ENCODE data around the gene CTNNA1. TPM values are rescaled to one million over a fixed set of nuclear protein-coding genes. Genes with fewer than 3 reads are reported as not detected.
"Not testable (repeated sequence)": the region's sequence is repeated elsewhere in the genome, so short reads cannot be mapped to it uniquely, and the experiment has no call there.

CTNNA1 gene, protein sequence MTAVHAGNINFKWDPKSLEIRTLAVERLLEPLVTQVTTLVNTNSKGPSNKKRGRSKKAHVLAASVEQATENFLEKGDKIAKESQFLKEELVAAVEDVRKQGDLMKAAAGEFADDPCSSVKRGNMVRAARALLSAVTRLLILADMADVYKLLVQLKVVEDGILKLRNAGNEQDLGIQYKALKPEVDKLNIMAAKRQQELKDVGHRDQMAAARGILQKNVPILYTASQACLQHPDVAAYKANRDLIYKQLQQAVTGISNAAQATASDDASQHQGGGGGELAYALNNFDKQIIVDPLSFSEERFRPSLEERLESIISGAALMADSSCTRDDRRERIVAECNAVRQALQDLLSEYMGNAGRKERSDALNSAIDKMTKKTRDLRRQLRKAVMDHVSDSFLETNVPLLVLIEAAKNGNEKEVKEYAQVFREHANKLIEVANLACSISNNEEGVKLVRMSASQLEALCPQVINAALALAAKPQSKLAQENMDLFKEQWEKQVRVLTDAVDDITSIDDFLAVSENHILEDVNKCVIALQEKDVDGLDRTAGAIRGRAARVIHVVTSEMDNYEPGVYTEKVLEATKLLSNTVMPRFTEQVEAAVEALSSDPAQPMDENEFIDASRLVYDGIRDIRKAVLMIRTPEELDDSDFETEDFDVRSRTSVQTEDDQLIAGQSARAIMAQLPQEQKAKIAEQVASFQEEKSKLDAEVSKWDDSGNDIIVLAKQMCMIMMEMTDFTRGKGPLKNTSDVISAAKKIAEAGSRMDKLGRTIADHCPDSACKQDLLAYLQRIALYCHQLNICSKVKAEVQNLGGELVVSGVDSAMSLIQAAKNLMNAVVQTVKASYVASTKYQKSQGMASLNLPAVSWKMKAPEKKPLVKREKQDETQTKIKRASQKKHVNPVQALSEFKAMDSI
- total RNA-seq = 10 to 100 TPM; 78.8 to 86.7 TPM

- ATAC-seq (peak; percentile 60), DNase-seq (peak; percentile 77)
- ChIA-PET CTCF (interaction anchor here (0.6 to 1.1 kb wide), 3 partner anchors 137 to 383 kb away, joined by 3 to 5 read pairs (median 4); no protein-coding TSS in a partner anchor), POLR2A (interaction anchor here (0.6 kb wide), 1 partner anchor 555 kb away, joined by 4 read pairs; no protein-coding TSS in a partner anchor)
- Mint-ChIP-seq H3K36me3 (ENCODE audit: low read depth) (peaks cover 13% of the 10 kb centered on the region), H3K27ac (peak within 1 kb of the TSS; percentile 49), H3K9me3 (ENCODE audit: low read depth) (peaks cover 9% of the 10 kb centered on the region), H3K4me1 (peaks cover 30% of the 10 kb centered on the region), H3K4me3 (peak within 1 kb of the TSS; percentile 73), H3K27me3 (peaks cover 30% of the 10 kb centered on the region)
- intact Hi-C loops (cut with DNase I, micrococcal nuclease) = loop anchor here in 1 of 2 experiments (1.0 to 5.0 kb wide), 3 partner anchors 15 to 174 kb away; no protein-coding TSS in a partner anchor
Observed at GRCh38 chr5:138752951-138753793, at the start of gene CTNNA1. CTNNA1 (plus strand) TSS chr5:138753425; CDS start chr5:138781925, 28,500 bp downstream.

GRCh38 chr5:138703777-138704176, 49.4 kb upstream of the CTNNA1 start:
- H3K4me3 Mint-ChIP-seq; DNase-seq; H3K4me1 Mint-ChIP-seq; intact Hi-C loops (cut with DNase I, micrococcal nuclease); ATAC-seq; H3K9me3 Mint-ChIP-seq (ENCODE audit: low read depth); POLR2A ChIA-PET; H3K36me3 Mint-ChIP-seq (ENCODE audit: low read depth); H3K27ac Mint-ChIP-seq: not testable (repeated sequence)
- CTCF ChIA-PET = interaction anchor here (0.6 to 1.6 kb wide), 3 partner anchors 9 to 86 kb away, joined by 3 to 7 read pairs (median 3); no protein-coding TSS in a partner anchor
- peaks cover 40% of the 10 kb centered on the region for H3K27me3 Mint-ChIP-seq

DNA sequence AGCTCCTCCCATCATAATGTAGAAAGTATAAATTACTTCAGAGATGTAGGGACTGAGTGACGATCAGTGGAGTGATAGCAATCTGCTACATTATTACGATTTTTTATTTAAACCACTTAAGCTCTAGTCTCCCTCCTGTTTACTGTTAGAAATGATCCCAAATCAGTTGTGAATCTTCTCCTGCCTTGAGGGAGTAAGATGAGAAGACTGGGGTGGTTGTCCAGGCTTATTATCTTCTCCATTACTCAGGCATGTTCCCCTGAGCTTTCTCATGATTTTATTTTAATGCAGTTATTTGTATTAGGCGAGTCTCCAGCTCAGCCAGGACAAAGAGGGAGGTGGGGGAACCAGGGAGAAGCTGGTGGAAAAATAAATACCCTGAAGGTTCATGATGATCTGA, 48.2 kb upstream of the CTNNA1 start:
- H3K27me3 Mint-ChIP-seq = peaks cover 35% of the 10 kb centered on the region
- H3K27ac Mint-ChIP-seq = no peak overlapping the region
- CTCF ChIA-PET = no interaction called here
- DNase-seq (no peak), ATAC-seq (no peak)
- intact Hi-C loops (cut with DNase I, micrococcal nuclease) = no loop called here
- H3K9me3 Mint-ChIP-seq (ENCODE audit: low read depth) = no peaks in the 10 kb centered on the region
- POLR2A ChIA-PET = no interaction called here
- no peaks in the 10 kb centered on the region for H3K4me1 Mint-ChIP-seq
- H3K36me3 Mint-ChIP-seq (ENCODE audit: low read depth) = no peaks in the 10 kb centered on the region
- H3K4me3 Mint-ChIP-seq = no peak overlapping the region

GRCh38 chr5:138705567-138705966, 47.7 kb upstream of the CTNNA1 start:
- Mint-ChIP-seq H3K4me3 (no peak overlapping the region), H3K27ac (no peak overlapping the region), H3K27me3 (peaks cover 35% of the 10 kb centered on the region), H3K9me3 (ENCODE audit: low read depth) (no peaks in the 10 kb centered on the region), H3K36me3 (ENCODE audit: low read depth) (no peaks in the 10 kb centered on the region), H3K4me1 (no peaks in the 10 kb centered on the region)
- ChIA-PET POLR2A (no interaction called here), CTCF (interaction anchor here (0.6 to 1.2 kb wide), 2 partner anchors 32 to 85 kb away, joined by 3 to 4 read pairs; no protein-coding TSS in a partner anchor)
- intact Hi-C loops (cut with DNase I, micrococcal nuclease) = no loop called here
- ATAC-seq (no peak), DNase-seq (no peak)

GRCh38 chr5:138706655-138707480, 46.4 kb upstream of the CTNNA1 start:
- no peak overlapping the region for H3K4me3 Mint-ChIP-seq
- ATAC-seq = no peak
- ChIA-PET POLR2A (no interaction called here), CTCF (interaction anchor here (0.6 kb wide), 1 partner anchor 43 kb away, joined by 4 read pairs; no protein-coding TSS in a partner anchor)
- H3K4me1 Mint-ChIP-seq = no peaks in the 10 kb centered on the region
- H3K36me3 Mint-ChIP-seq (ENCODE audit: low read depth) = no peaks in the 10 kb centered on the region
- H3K27me3 Mint-ChIP-seq = peaks cover 29% of the 10 kb centered on the region
- no peaks in the 10 kb centered on the region for H3K9me3 Mint-ChIP-seq (ENCODE audit: low read depth)
- DNase-seq = no peak
- H3K27ac Mint-ChIP-seq = no peak overlapping the region
- intact Hi-C loops (cut with DNase I, micrococcal nuclease) = no loop called here

- Mint-ChIP-seq H3K27ac (no peak overlapping the region), H3K4me3 (no peak overlapping the region), H3K27me3 (peaks cover 30% of the 10 kb centered on the region), H3K9me3 (ENCODE audit: low read depth) (no peaks in the 10 kb centered on the region), H3K4me1 (no peaks in the 10 kb centered on the region), H3K36me3 (ENCODE audit: low read depth) (no peaks in the 10 kb centered on the region)
- CTCF ChIA-PET = no interaction called here
- ATAC-seq (no peak), DNase-seq (no peak)
- intact Hi-C loops (cut with DNase I, micrococcal nuclease) = no loop called here
- POLR2A ChIA-PET = interaction anchor here (0.5 kb wide), 1 partner anchor 24 kb away, joined by 4 read pairs; no protein-coding TSS in a partner anchor
Observed at GRCh38 chr5:138708791-138709190, 44.4 kb upstream of the CTNNA1 start.

GRCh38 chr5:138709202-138709601, 44.0 kb upstream of the CTNNA1 start:
- ChIA-PET CTCF (no interaction called here), POLR2A (interaction anchor here (0.5 kb wide), 1 partner anchor 24 kb away, joined by 4 read pairs; no protein-coding TSS in a partner anchor)
- Mint-ChIP-seq H3K27ac (no peak overlapping the region), H3K4me1 (peaks cover 1% of the 10 kb centered on the region), H3K27me3 (peaks cover 30% of the 10 kb centered on the region), H3K4me3 (no peak overlapping the region), H3K36me3 (ENCODE audit: low read depth) (no peaks in the 10 kb centered on the region), H3K9me3 (ENCODE audit: low read depth) (no peaks in the 10 kb centered on the region)
- DNase-seq = no peak
- intact Hi-C loops (cut with DNase I, micrococcal nuclease) = no loop called here
- ATAC-seq = no peak

DNA sequence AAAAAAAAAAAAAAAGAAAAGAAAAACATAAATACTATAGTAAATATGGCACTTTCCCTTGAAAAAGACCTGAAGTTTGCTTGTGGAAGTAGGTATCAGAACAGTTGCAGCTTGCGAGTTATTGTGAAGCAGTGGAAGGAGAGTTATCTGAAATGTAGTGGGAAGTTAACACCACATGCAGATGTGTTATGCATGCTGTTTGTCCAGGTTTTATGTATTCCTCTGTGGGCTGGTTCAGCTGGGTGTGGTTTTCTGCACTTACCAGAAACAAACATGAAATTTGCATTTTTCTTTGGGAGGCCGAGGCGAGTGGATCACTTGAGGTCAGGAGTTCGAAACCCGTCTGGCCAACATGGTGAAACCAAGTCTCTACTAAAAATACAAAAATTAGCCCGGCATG, 42.1 kb upstream of the CTNNA1 start:
- Mint-ChIP-seq H3K4me3 (no peak overlapping the region), H3K9me3 (ENCODE audit: low read depth) (no peaks in the 10 kb centered on the region), H3K36me3 (ENCODE audit: low read depth) (no peaks in the 10 kb centered on the region)

GRCh38 chr5:138711811-138712210, 41.4 kb upstream of the CTNNA1 start:
- Mint-ChIP-seq H3K27me3 (peaks cover 30% of the 10 kb centered on the region), H3K9me3 (ENCODE audit: low read depth) (no peaks in the 10 kb centered on the region), H3K4me1 (peaks cover 5% of the 10 kb centered on the region), H3K36me3 (ENCODE audit: low read depth) (no peaks in the 10 kb centered on the region), H3K4me3 (no peak overlapping the region), H3K27ac (no peak overlapping the region)
- POLR2A ChIA-PET = no interaction called here
- intact Hi-C loops (cut with DNase I, micrococcal nuclease) = no loop called here
- no peak for DNase-seq
- CTCF ChIA-PET = no interaction called here
- no peak for ATAC-seq

More for the DNA sequence above, 42.1 kb upstream of the CTNNA1 start:
- DNase-seq (no peak), ATAC-seq (no peak)
- intact Hi-C loops (cut with DNase I, micrococcal nuclease) = no loop called here
- H3K27ac Mint-ChIP-seq = no peak overlapping the region
- ChIA-PET POLR2A (interaction anchor here (0.6 kb wide), 1 partner anchor 76 kb away, joined by 3 read pairs; no protein-coding TSS in a partner anchor), CTCF (no interaction called here)
- peaks cover 5% of the 10 kb centered on the region for H3K4me1 Mint-ChIP-seq
- peaks cover 33% of the 10 kb centered on the region for H3K27me3 Mint-ChIP-seq

DNA sequence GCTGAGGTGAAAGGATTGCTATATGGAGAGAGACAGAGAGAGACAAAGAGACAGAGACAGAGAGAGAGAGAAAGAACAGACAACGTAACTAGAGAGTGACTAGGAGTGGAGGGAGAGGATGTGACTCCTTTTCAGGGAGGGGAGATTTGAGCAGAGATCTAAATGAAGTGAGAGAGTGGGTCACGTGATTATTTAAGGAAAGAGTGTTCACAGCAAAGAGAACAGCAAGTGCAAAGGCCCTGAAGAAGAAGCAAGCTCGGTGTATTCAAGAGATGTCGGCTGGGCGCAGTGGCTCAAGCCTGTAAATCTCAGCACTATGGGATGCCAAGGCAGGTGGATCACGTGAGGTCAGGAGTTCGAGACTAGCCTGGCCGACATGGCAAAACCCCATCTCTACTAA, 40.9 kb upstream of the CTNNA1 start:
- Mint-ChIP-seq H3K9me3 (ENCODE audit: low read depth) (no peaks in the 10 kb centered on the region), H3K27me3 (peaks cover 35% of the 10 kb centered on the region), H3K27ac (no peak overlapping the region), H3K4me3 (no peak overlapping the region), H3K36me3 (ENCODE audit: low read depth) (no peaks in the 10 kb centered on the region), H3K4me1 (peaks cover 5% of the 10 kb centered on the region)
- POLR2A ChIA-PET = no interaction called here
- CTCF ChIA-PET = interaction anchor here (1.8 kb wide), 1 partner anchor 9 kb away, joined by 7 read pairs; no protein-coding TSS in a partner anchor
- no peak for DNase-seq
- ATAC-seq = no peak
- intact Hi-C loops (cut with DNase I, micrococcal nuclease) = no loop called here

Measured in activated CD4-positive, alpha-beta T cell treated with anti-CD3 and anti-CD28 coated beads for 36 hours (primary cell).